ENCODE data around the gene DYSF. TPM values are rescaled to one million over a fixed set of nuclear protein-coding genes. Genes with fewer than 3 reads are reported as not detected.

Gene DYSF
- polyA plus RNA-seq, 1 of the 3 experiments (the other 2 are of a cell fraction): 0.10 TPM

GRCh38 chr2:71711133-71711855, 257.9 kb downstream of the DYSF start:
- no peak overlapping the region for H3K4me3 ChIP-seq (ENCODE audit: low read depth in 2 of 2, low read length in 1 of 2)
- H3F3A ChIP-seq (replicated peaks; ENCODE audit: insufficient read depth): no peaks in the 10 kb centered on the region
- no peaks in the 10 kb centered on the region for H3K9me3 ChIP-seq
- CTCF ChIA-PET: interaction anchor here (1.0 to 1.2 kb wide), 2 partner anchors 18 to 167 kb away, joined by 3 to 4 read pairs; no protein-coding TSS in a partner anchor
- H2AFZ ChIP-seq (ENCODE audit: low read depth): no peak overlapping the region
- H4K20me1 ChIP-seq (ENCODE audit: insufficient read depth): no peaks in the 10 kb centered on the region
- no peaks in the 10 kb centered on the region for H3K79me2 ChIP-seq (ENCODE audit: insufficient read depth)
- peak; percentile 14; the same call in 1 of the 2 replicates for TF ChIP-seq RXRA (IDR thresholded peaks at IDR 0.05; ENCODE audit: borderline replicate concordance, low read depth)
- no peak for TF ChIP-seq USF2 (IDR thresholded peaks at IDR 0.05; ENCODE audit: borderline replicate concordance, low read depth, low read length)
- H3K4me2 ChIP-seq: no peak overlapping the region
- no peak overlapping the region for H3K9ac ChIP-seq
- no peaks in the 10 kb centered on the region for H3K9me2 ChIP-seq
- no peaks in the 10 kb centered on the region for H3K36me3 ChIP-seq (replicated peaks in 1 of 2; ENCODE audit: control insufficient read depth in 1 of 2, insufficient read depth in 2 of 2, low read length in 1 of 2)
- H3K27me3 ChIP-seq (ENCODE audit: insufficient read depth): no peaks in the 10 kb centered on the region
- DNase-seq: no peak
- POLR2A ChIA-PET: no interaction called here
- H3K27ac ChIP-seq (ENCODE audit: low read depth in 2 of 2, low read length in 1 of 2): no peak overlapping the region
- H3K4me1 ChIP-seq (ENCODE audit: control insufficient read depth in 1 of 2, insufficient read depth in 2 of 2, low read depth in 1 of 2, low read length in 1 of 2): peaks cover 0 to 14% of the 10 kb centered on the region in 2 experiments; a peak in 2 of 4 replicates
- 32% methylated on average over 8 of the region's 8 CpGs for WGBS (ENCODE audit: low lambda C conversion rate)

GRCh38 chr2:71712158-71712818, 258.9 kb downstream of the DYSF start:
- no peaks in the 10 kb centered on the region for H3F3A ChIP-seq (replicated peaks; ENCODE audit: insufficient read depth)
- peaks cover 0 to 16% of the 10 kb centered on the region in 2 experiments; a peak in 2 of 4 replicates for H3K4me1 ChIP-seq (ENCODE audit: control insufficient read depth in 1 of 2, insufficient read depth in 2 of 2, low read depth in 1 of 2, low read length in 1 of 2)
- POLR2A ChIA-PET: no interaction called here
- no peak overlapping the region for H3K4me2 ChIP-seq
- no peak overlapping the region for H3K4me3 ChIP-seq (ENCODE audit: low read depth in 2 of 2, low read length in 1 of 2)
- H3K27ac ChIP-seq (ENCODE audit: low read depth in 2 of 2, low read length in 1 of 2): no peak overlapping the region
- no peaks in the 10 kb centered on the region for H3K9me2 ChIP-seq
- WGBS (ENCODE audit: low lambda C conversion rate): 84% methylated on average over 8 of the region's 8 CpGs
- no peak for DNase-seq
- CTCF ChIA-PET: no interaction called here
- no peaks in the 10 kb centered on the region for H3K27me3 ChIP-seq (ENCODE audit: insufficient read depth)
- no peaks in the 10 kb centered on the region for H3K9me3 ChIP-seq
- TF ChIP-seq NRF1 (IDR thresholded peaks at IDR 0.05; ENCODE audit: low read depth, low read length) (no peak), EP300 (IDR thresholded peaks at IDR 0.05; ENCODE audit: borderline replicate concordance in 1 of 2, low read depth in 1 of 2, low read length in 1 of 2) (no peak), RXRA (IDR thresholded peaks at IDR 0.05; ENCODE audit: borderline replicate concordance, low read depth) (no peak), FOXJ3 (CRISPR knock-in tag; IDR thresholded peaks at IDR 0.05) (no peak), PBX3 (IDR thresholded peaks at IDR 0.05) (no peak), FOSL2 (IDR thresholded peaks at IDR 0.05; ENCODE audit: borderline replicate concordance, low read depth) (no peak), POLR2AphosphoS5 (IDR thresholded peaks at IDR 0.05; ENCODE audit: low read depth, low read length) (no peak), TEAD4 (IDR thresholded peaks at IDR 0.05; ENCODE audit: borderline replicate concordance, insufficient read depth) (no peak), MAX (IDR thresholded peaks at IDR 0.05; ENCODE audit: low read depth) (no peak), IRF3 (IDR thresholded peaks at IDR 0.05; ENCODE audit: low read depth, low read length) (no peak), NFIC (IDR thresholded peaks at IDR 0.05; ENCODE audit: borderline replicate concordance) (no peak), ZBTB33 (IDR thresholded peaks at IDR 0.05; ENCODE audit: borderline replicate concordance, low read depth) (no peak), USF1 (IDR thresholded peaks at IDR 0.05; ENCODE audit: borderline replicate concordance, low read depth) (no peak), RFX5 (IDR thresholded peaks at IDR 0.05; ENCODE audit: low read length) (no peak)
- H3K9ac ChIP-seq: no peak overlapping the region
- H4K20me1 ChIP-seq (ENCODE audit: insufficient read depth): no peaks in the 10 kb centered on the region
- H3K36me3 ChIP-seq (replicated peaks in 1 of 2; ENCODE audit: control insufficient read depth in 1 of 2, insufficient read depth in 2 of 2, low read length in 1 of 2): no peaks in the 10 kb centered on the region
- no peaks in the 10 kb centered on the region for H3K79me2 ChIP-seq (ENCODE audit: insufficient read depth)
- H2AFZ ChIP-seq (ENCODE audit: low read depth): no peak overlapping the region
